Natural killer cell (primary cell): Measurements from ENCODE around the gene MC2R. TPM values are rescaled to one million over a fixed set of nuclear protein-coding genes. Genes with fewer than 3 reads are reported as not detected.

Experiments used
- ATAC-seq, 3 donors: fragments of 150-1000 bp in 2 of 3; fragments of 200-7000 bp in 1 of 3; cut with Tn5 transposase; 1 replicate in 1 of 3; 2 replicates in 2 of 3; pipeline ENCODE4 v1.10.0; 2021; ENCODE audit warnings: mild to moderate bottlenecking in 2 of 3, moderate library complexity in 2 of 3
- DNase-seq, 2 donors: peaks; one replicate each; pipeline versions ENCODE4 v3.0.0 to v3.0.0-alpha.2; 2013 to 2021; ENCODE audit warnings: mixed read lengths in 1 of 2
- H3K27ac ChIP-seq: one replicate; pipeline ENCODE4 v1.5.1; 2013; ENCODE audit warnings: mild to moderate bottlenecking, low read length
- H3K27me3 ChIP-seq: one replicate; pipeline ENCODE4 v1.6.1; 2013; ENCODE audit warnings: low read length; ENCODE audit not compliant: control insufficient read depth, insufficient read depth
- H3K36me3 ChIP-seq: one replicate; pipeline ENCODE4 v1.6.1; 2013; ENCODE audit warnings: low read length; ENCODE audit not compliant: control insufficient read depth, insufficient read depth
- H3K4me1 ChIP-seq: one replicate; pipeline ENCODE4 v1.6.1; 2013; ENCODE audit warnings: low read length; ENCODE audit not compliant: control insufficient read depth, insufficient read depth
- H3K4me3 ChIP-seq: one replicate; pipeline ENCODE4 v1.5.1; 2013; ENCODE audit warnings: low read length
- H3K9me3 ChIP-seq: one replicate; pipeline ENCODE4 v1.6.1; 2013; ENCODE audit warnings: low read length; ENCODE audit not compliant: control insufficient read depth, insufficient read depth
- H3K27ac Mint-ChIP-seq, 2 donors: one replicate each; pipeline ENCODE4 v1.8.0; 2022; ENCODE audit warnings: mild to moderate bottlenecking in 2 of 2, mixed read lengths in 2 of 2, moderate library complexity in 1 of 2
- H3K27me3 Mint-ChIP-seq, 2 donors: one replicate each; pipeline ENCODE4 v1.8.0; 2022; ENCODE audit warnings: low read depth in 2 of 2, mixed read lengths in 2 of 2
- H3K36me3 Mint-ChIP-seq: one replicate; pipeline ENCODE4 v1.8.0; 2022; ENCODE audit warnings: mixed read lengths
- H3K4me1 Mint-ChIP-seq, 2 donors: one replicate each; pipeline ENCODE4 v1.8.0; 2022; ENCODE audit warnings: mixed read lengths in 2 of 2
- H3K4me3 Mint-ChIP-seq: one replicate; pipeline ENCODE4 v1.8.0; 2022; ENCODE audit warnings: mild to moderate bottlenecking, moderate library complexity, mixed read lengths
- H3K9me3 Mint-ChIP-seq, 2 donors: one replicate each; pipeline ENCODE4 v1.8.0; 2022; ENCODE audit warnings: mixed read lengths in 2 of 2
- CTCF ChIP-seq: fragments of 200-600 bp; IDR thresholded peaks from one replicate; pipeline ENCODE4 v1.8.0; 2022; ENCODE audit warnings: antibody characterized with exemption
- WGBS: methylation state at CpG from one replicate; pipeline ENCODE4 v1.1.7; 2013; ENCODE audit warnings: missing lambda C conversion rate; ENCODE audit not compliant: insufficient coverage; 5-methylcytosine and 5-hydroxymethylcytosine counted together
- intact Hi-C: fragments of 100-400 bp; cut with micrococcal nuclease; formaldehyde crosslinking; loops from one replicate; pipeline ENCODE4 v1.14.2; 2022
- total RNA-seq, 4 donors: library from RNA; stranded (reverse); fragments of 120-200 nt in 1 of 4; gene quantifications; one replicate each; pipeline versions ENCODE4 v1.2.3 to v1.2.4, GENCODE V29; 2013 to 2022

MC2R gene
- total RNA-seq, 3 donors from 2014 or later (not counting 1 experiment from before 2014, with no cell fraction given): not detected

GRCh38 chr18:13836559-13836958 lies 78.8 kb downstream of the MC2R start:
- WGBS: 96% methylated on average over 22 of the region's 22 CpGs
- Mint-ChIP-seq H3K9me3 (no peaks in the 10 kb centered on the region), H3K4me1 (no peaks in the 10 kb centered on the region), H3K36me3 (no peaks in the 10 kb centered on the region), H3K27me3 (peaks cover 7 to 8% of the 10 kb centered on the region in 2 donors), H3K4me3 (no peak overlapping the region), H3K27ac (no peak overlapping the region)
- H3K4me1 ChIP-seq: no peaks in the 10 kb centered on the region
- no peak for ATAC-seq
- H3K4me3 ChIP-seq: no peak overlapping the region
- H3K27me3 ChIP-seq: no peaks in the 10 kb centered on the region
- H3K27ac ChIP-seq: no peak overlapping the region
- no peaks in the 10 kb centered on the region for H3K9me3 ChIP-seq
- no peak for DNase-seq
- H3K36me3 ChIP-seq: no peaks in the 10 kb centered on the region
- intact Hi-C loops: no loop called here
- TF ChIP-seq CTCF: no peak

GRCh38 chr18:13835202-13835601 lies 80.1 kb downstream of the MC2R start:
- H3K4me1 ChIP-seq: no peaks in the 10 kb centered on the region
- ATAC-seq (no peak), DNase-seq (no peak)
- no peaks in the 10 kb centered on the region for H3K36me3 ChIP-seq
- no peak for TF ChIP-seq CTCF
- 76% methylated on average over 6 of the region's 6 CpGs for WGBS
- Mint-ChIP-seq H3K27me3 (peaks cover 8 to 18% of the 10 kb centered on the region in 2 donors), H3K36me3 (no peaks in the 10 kb centered on the region), H3K4me1 (no peaks in the 10 kb centered on the region), H3K4me3 (no peak overlapping the region), H3K27ac (no peak overlapping the region), H3K9me3 (no peaks in the 10 kb centered on the region)
- H3K9me3 ChIP-seq: no peaks in the 10 kb centered on the region
- H3K27me3 ChIP-seq: no peaks in the 10 kb centered on the region
- intact Hi-C loops: no loop called here
- H3K4me3 ChIP-seq: no peak overlapping the region
- no peak overlapping the region for H3K27ac ChIP-seq

- Mint-ChIP-seq H3K27ac (no peak overlapping the region), H3K4me3 (no peak overlapping the region), H3K27me3 (peaks cover 8 to 18% of the 10 kb centered on the region in 2 donors), H3K9me3 (no peaks in the 10 kb centered on the region), H3K4me1 (no peaks in the 10 kb centered on the region), H3K36me3 (no peaks in the 10 kb centered on the region)
- H3K27me3 ChIP-seq: no peaks in the 10 kb centered on the region
- no peak for ATAC-seq
- TF ChIP-seq CTCF: no peak
- H3K27ac ChIP-seq: no peak overlapping the region
- no peaks in the 10 kb centered on the region for H3K36me3 ChIP-seq
- H3K4me3 ChIP-seq: no peak overlapping the region
- H3K9me3 ChIP-seq: no peaks in the 10 kb centered on the region
- intact Hi-C loops: no loop called here
- DNase-seq: no peak
- WGBS: 68% methylated on average over 8 of the region's 8 CpGs
- H3K4me1 ChIP-seq: no peaks in the 10 kb centered on the region
Measured at GRCh38 chr18:13834496-13835015, 80.8 kb downstream of the MC2R start.

Other genes with a start within 250 kb of the MC2R start
- 10 to 100 TPM in 1 of 3 donors, 1 to 10 TPM in 2; 5.4 to 11.2 (median 9.2) TPM for gene FAM210A, start 189.0 kb downstream of the MC2R start, total RNA-seq
- gene RNMT, start 188.9 kb downstream of the MC2R start, total RNA-seq: 10 to 100 TPM; 68.9 to 77.4 (median 71.9) TPM
- gene MC5R, start 91.4 kb downstream of the MC2R start, total RNA-seq: not detected
- gene ZNF519, start 216.9 kb upstream of the MC2R start, total RNA-seq: 10 to 100 TPM in 1 of 3 donors, 1 to 10 TPM in 2; 7.7 to 11.4 (median 9.8) TPM